Measurements from ENCODE around the gene IL17RD. TPM values are rescaled to one million over a fixed set of nuclear protein-coding genes. Genes with fewer than 3 reads are reported as not detected.
A peak's percentile ranks its signal among the peaks of the same experiment; 100 is the strongest.

The IL17RD gene
- total RNA-seq, 1 donor: 13.6 TPM

GRCh38 chr3:57112206-57112605, 52.9 kb downstream of the IL17RD start:
- peak; percentile 44 for DNase-seq (ENCODE audit: low read depth)
- TF ChIP-seq CTCF (IDR thresholded peaks at IDR 0.05; ENCODE audit: insufficient read depth, low read length): peak; percentile 31
- H3K4me3 ChIP-seq (ENCODE audit: low read depth, low read length): no peak overlapping the region

- no peak overlapping the region for H3K4me3 ChIP-seq (ENCODE audit: low read depth, low read length)
- no peak for DNase-seq (ENCODE audit: low read depth)
- TF ChIP-seq CTCF (IDR thresholded peaks at IDR 0.05; ENCODE audit: insufficient read depth, low read length): no peak
These were observed 54.4 kb downstream of the IL17RD start for GRCh38 chr3:57110798-57111197.

- TF ChIP-seq CTCF (IDR thresholded peaks at IDR 0.05; ENCODE audit: insufficient read depth, low read length): no peak
- no peak overlapping the region for H3K4me3 ChIP-seq (ENCODE audit: low read depth, low read length)
These were observed 54.9 kb downstream of the IL17RD start for GRCh38 chr3:57110214-57110613.

GRCh38 chr3:57109437-57110199, 55.5 kb downstream of the IL17RD start:
- TF ChIP-seq CTCF (IDR thresholded peaks at IDR 0.05; ENCODE audit: insufficient read depth, low read length): no peak
- no peak for DNase-seq (ENCODE audit: low read depth)
- H3K4me3 ChIP-seq (ENCODE audit: low read depth, low read length): no peak overlapping the region

More at GRCh38 chr3:57110214-57110613, 54.9 kb downstream of the IL17RD start:
- no peak for DNase-seq (ENCODE audit: low read depth)

GRCh38 chr3:57108684-57109083, 56.5 kb downstream of the IL17RD start:
- H3K4me3 ChIP-seq (ENCODE audit: low read depth, low read length): no peak overlapping the region
- TF ChIP-seq CTCF (IDR thresholded peaks at IDR 0.05; ENCODE audit: insufficient read depth, low read length): no peak
- no peak for DNase-seq (ENCODE audit: low read depth)

- no peak for TF ChIP-seq CTCF (IDR thresholded peaks at IDR 0.05; ENCODE audit: insufficient read depth, low read length)
- no peak overlapping the region for H3K4me3 ChIP-seq (ENCODE audit: low read depth, low read length)
- no peak for DNase-seq (ENCODE audit: low read depth)
These were observed 59.6 kb downstream of the IL17RD start for GRCh38 chr3:57105585-57105984.

Measured in fibroblast of the aortic adventitia (primary cell).